Stomach smooth muscle (tissue), 2 donors: Measurements from ENCODE around the gene SMC6.

Source experiments
- H3K27ac ChIP-seq: one replicate; pipeline ENCODE4 v1.7.0; 2013; ENCODE audit warnings: mild to moderate bottlenecking, low read length, inconsistent platforms
- H3K27me3 ChIP-seq, 2 donors: one replicate each; pipeline ENCODE4 v1.7.0; 2013; ENCODE audit warnings: low read length in 2 of 2; ENCODE audit not compliant: insufficient read depth in 2 of 2, control insufficient read depth in 1 of 2
- H3K36me3 ChIP-seq, 2 donors: one replicate each; pipeline ENCODE4 v1.7.0; 2013; ENCODE audit warnings: low read length in 2 of 2; ENCODE audit not compliant: control insufficient read depth in 2 of 2, insufficient read depth in 2 of 2
- H3K4me1 ChIP-seq: one replicate; pipeline ENCODE4 v1.7.0; 2013; ENCODE audit warnings: low read length; ENCODE audit not compliant: control insufficient read depth, insufficient read depth
- H3K4me3 ChIP-seq, 2 donors: one replicate each; pipeline ENCODE4 v1.7.0; 2013; ENCODE audit warnings: low read length in 2 of 2
- H3K9ac ChIP-seq, 2 donors: one replicate each; pipeline ENCODE4 v1.7.0; 2013; ENCODE audit warnings: low read length in 2 of 2, mild to moderate bottlenecking in 1 of 2
- H3K9me3 ChIP-seq, 2 donors: one replicate each; pipeline ENCODE4 v1.7.0; 2013; ENCODE audit warnings: low read length in 2 of 2; ENCODE audit not compliant: control insufficient read depth in 2 of 2
- donor health status: healthy.
- donor health status: Pancreatic carcinoma.

The SMC6 gene

DNA sequence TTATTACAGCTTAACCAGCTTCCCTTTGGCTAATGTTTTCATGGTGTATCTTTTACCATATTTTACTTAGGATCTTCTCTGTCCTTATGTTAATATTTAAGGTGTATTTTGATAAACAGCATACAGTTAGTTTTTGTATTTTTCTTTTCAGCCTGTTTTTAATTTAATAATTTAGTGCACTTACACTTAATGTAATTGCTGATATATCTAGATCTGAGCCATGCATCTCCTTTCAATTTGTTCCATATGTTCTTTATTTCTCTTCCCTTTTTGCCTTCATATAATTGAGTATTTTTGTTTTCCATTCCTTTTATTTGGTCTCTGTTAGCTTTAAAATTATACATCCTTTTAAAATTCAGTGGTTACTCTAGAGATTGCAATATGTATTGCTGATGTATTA lies 78.8 kb downstream of the SMC6 start:
- H3K9ac ChIP-seq = no peak overlapping the region
- peaks cover 0 to 3% of the 10 kb centered on the region in 2 donors for H3K36me3 ChIP-seq
- H3K4me3 ChIP-seq = no peak overlapping the region
- no peaks in the 10 kb centered on the region for H3K27me3 ChIP-seq
- no peaks in the 10 kb centered on the region for H3K9me3 ChIP-seq
- no peaks in the 10 kb centered on the region for H3K4me1 ChIP-seq
- no peak overlapping the region for H3K27ac ChIP-seq

DNA sequence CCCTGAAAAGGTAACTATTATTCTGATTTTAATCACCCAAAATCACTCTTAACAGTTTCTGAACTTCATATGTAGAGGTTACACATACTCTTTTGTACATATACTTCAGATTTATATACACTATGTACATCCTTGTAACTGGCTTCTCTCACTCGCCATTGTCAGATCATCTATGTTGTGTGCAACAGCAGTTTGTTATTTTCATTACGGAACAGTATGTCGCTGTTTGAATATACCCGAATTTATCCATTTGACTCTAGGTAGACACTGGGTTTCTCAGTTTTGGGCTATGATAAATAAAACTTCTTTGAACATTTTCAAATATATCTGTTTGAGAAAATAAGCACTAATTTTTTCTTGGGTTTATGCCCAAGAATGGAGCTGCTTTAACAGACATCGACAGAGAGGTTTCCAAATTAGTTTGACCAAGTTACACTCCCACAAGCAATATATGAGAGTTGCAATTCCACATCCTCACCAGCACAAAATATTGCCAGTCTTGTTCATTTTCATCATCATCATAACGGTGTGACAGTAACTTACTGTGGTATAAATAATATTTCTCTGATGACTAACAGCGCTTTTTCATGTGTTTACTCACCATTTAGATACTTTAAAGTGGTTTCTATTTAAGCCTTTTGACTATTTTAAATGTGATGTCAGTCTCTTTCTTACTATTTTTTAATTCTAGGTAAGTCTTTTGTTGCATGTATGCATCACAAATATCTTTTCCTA lies 80.9 kb downstream of the SMC6 start:
- Histone ChIP-seq H3K27me3 (no peaks in the 10 kb centered on the region), H3K36me3 (peaks cover 0 to 11% of the 10 kb centered on the region in 2 donors), H3K9me3 (no peaks in the 10 kb centered on the region), H3K4me3 (no peak overlapping the region), H3K9ac (no peak overlapping the region), H3K27ac (no peak overlapping the region), H3K4me1 (no peaks in the 10 kb centered on the region)

- no peaks in the 10 kb centered on the region for H3K9me3 ChIP-seq
- H3K4me3 ChIP-seq = no peak overlapping the region
- no peak overlapping the region for H3K9ac ChIP-seq
- no peak overlapping the region for H3K27ac ChIP-seq
- no peaks in the 10 kb centered on the region for H3K4me1 ChIP-seq
- peaks cover 0 to 15% of the 10 kb centered on the region in 2 donors for H3K36me3 ChIP-seq
- H3K27me3 ChIP-seq = no peaks in the 10 kb centered on the region
Measured at GRCh38 chr2:17667898-17668297, 85.7 kb downstream of the SMC6 start.

DNA sequence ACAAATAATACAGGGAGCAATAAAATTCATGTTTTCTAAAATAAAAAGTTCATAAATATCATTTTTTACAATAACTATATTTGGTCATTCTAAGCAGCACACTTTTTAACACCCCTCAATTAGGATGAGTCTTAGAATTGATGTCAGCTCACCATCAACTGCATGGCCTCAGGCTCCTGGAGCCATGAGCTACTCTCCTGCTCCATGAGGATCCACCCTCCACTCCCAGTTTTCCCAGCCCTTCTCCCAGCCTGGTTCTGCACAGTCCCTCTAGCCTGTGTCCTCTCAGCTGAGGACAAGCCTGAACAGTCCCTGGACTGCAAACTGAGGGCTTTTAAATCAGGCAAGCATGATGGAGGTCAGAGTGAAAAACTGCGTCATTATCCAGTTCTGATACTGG lies 89.1 kb downstream of the SMC6 start:
- Histone ChIP-seq H3K27me3 (no peaks in the 10 kb centered on the region), H3K4me3 (no peak overlapping the region), H3K9me3 (no peaks in the 10 kb centered on the region), H3K9ac (no peak overlapping the region), H3K27ac (no peak overlapping the region), H3K4me1 (no peaks in the 10 kb centered on the region), H3K36me3 (peaks cover 0 to 12% of the 10 kb centered on the region in 2 donors)

- H3K9ac ChIP-seq = no peak overlapping the region
- H3K36me3 ChIP-seq = peaks cover 0 to 4% of the 10 kb centered on the region in 2 donors
- H3K9me3 ChIP-seq = no peaks in the 10 kb centered on the region
- no peak overlapping the region for H3K4me3 ChIP-seq
- no peaks in the 10 kb centered on the region for H3K27me3 ChIP-seq
- H3K27ac ChIP-seq = no peak overlapping the region
- no peaks in the 10 kb centered on the region for H3K4me1 ChIP-seq
Measured at GRCh38 chr2:17662723-17663122, 90.9 kb downstream of the SMC6 start.

- peaks cover 0 to 4% of the 10 kb centered on the region in 2 donors for H3K36me3 ChIP-seq
- H3K4me1 ChIP-seq = no peaks in the 10 kb centered on the region
- H3K27me3 ChIP-seq = no peaks in the 10 kb centered on the region
- no peak overlapping the region for H3K9ac ChIP-seq
- no peak overlapping the region for H3K4me3 ChIP-seq
- H3K9me3 ChIP-seq = no peaks in the 10 kb centered on the region
- H3K27ac ChIP-seq = no peak overlapping the region
Measured at GRCh38 chr2:17661460-17661859, 92.2 kb downstream of the SMC6 start.

DNA sequence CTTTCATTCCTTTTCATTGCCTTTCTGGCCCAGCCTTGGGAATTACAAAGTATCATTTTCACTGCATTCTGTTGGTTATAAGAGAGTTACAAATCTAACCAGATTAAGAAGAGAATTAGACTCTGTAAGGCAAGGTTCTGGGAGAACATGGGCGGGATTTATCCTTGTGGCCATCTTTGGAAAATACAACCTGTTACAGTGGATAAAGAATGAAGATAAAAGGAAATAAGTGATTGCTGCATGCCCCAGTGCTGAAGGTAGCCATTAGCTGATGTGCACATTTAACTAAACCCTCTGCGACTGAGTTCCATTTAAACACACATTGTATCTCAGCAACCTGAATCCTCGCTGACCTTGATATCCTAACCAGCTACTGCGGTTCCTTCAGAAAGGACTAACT lies 93.4 kb downstream of the SMC6 start:
- Histone ChIP-seq H3K9me3 (no peaks in the 10 kb centered on the region), H3K4me3 (no peak overlapping the region), H3K4me1 (no peaks in the 10 kb centered on the region), H3K36me3 (peaks cover 0 to 4% of the 10 kb centered on the region in 2 donors), H3K27me3 (no peaks in the 10 kb centered on the region), H3K9ac (no peak overlapping the region), H3K27ac (no peak overlapping the region)

- H3K9ac ChIP-seq = no peak overlapping the region
- H3K27ac ChIP-seq = no peak overlapping the region
- no peaks in the 10 kb centered on the region for H3K4me1 ChIP-seq
- H3K9me3 ChIP-seq = no peaks in the 10 kb centered on the region
- H3K36me3 ChIP-seq = no peaks in the 10 kb centered on the region
- H3K27me3 ChIP-seq = no peaks in the 10 kb centered on the region
- no peak overlapping the region for H3K4me3 ChIP-seq
Measured at GRCh38 chr2:17658251-17658843, 95.3 kb downstream of the SMC6 start.

DNA sequence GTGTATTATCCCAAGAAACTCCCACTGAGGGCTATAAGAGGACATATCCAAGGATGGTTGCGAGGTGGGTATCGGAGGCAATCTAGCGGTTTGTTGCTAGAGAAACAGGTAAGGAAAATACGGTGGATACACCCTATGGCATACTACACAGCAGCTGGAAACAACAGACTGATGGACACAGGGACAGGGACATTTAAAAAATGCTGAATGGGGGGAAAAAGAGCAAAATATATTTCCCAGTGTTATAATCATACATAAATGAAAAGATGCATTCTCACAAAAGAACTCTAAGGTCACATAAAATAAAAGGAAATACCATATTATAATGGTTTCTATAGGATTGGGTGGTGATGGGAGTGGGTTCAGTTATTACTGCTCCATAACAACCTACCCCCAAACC lies 95.9 kb downstream of the SMC6 start:
- Histone ChIP-seq H3K36me3 (no peaks in the 10 kb centered on the region), H3K4me1 (no peaks in the 10 kb centered on the region), H3K27ac (no peak overlapping the region), H3K9me3 (no peaks in the 10 kb centered on the region), H3K4me3 (no peak overlapping the region), H3K9ac (no peak overlapping the region), H3K27me3 (no peaks in the 10 kb centered on the region)

DNA sequence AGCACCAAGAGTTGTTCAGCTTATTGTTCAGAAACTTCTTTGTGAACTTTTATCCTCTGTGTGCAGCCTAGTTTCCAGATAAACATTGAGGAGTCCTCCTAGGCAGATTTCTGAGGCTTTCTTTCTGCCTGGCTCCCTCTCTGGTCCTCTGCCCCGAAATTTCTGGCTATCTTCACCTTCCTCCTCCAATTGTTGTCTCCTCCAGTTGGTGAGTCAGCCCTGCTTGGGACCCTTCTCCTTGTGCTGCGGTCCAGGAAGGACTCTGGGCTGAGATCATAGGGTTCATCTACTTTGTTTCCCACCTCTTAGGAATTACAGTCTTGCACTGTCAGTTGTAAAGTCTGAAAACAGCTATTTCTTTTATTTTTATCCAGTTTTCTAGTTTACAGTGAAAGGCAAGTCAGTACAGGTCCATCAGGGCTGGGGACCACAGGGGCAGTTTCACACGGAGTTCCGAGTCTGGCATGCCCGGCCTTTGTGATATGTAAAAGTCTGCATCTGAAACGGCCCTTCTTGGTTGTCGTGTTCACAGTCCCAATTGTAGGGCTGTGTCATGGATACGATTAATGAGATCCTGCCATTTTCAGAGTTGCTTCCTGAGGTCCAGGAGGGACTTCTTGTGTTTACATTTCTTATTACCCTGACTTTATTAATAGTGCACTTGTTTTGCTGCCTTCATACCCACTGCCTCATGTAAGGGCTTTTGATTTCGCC lies 100.8 kb downstream of the SMC6 start:
- Histone ChIP-seq H3K4me1 (peaks cover 2% of the 10 kb centered on the region), H3K27me3 (no peaks in the 10 kb centered on the region)

DNA sequence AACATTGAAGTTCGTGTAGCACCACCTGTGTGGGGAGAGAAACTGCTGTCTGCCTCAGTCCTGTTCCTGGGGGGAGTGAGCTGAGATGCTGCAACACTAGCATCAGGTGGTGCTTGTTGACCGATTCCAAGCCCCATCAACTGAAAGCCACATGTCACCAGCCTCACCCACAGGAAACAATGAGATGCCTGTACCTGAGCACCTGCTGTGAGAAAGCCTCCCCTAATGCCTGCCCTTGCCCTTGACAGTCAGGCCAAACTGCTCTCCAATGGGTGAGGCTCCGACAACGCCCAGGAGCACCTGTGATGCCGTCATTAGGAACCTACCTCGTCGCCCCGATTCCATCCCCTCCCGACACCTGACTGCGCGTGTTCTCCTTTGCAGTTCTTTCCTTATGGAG lies 104.6 kb downstream of the SMC6 start:
- H3K4me1 ChIP-seq = peaks cover 23% of the 10 kb centered on the region
- no peaks in the 10 kb centered on the region for H3K27me3 ChIP-seq
- no peak overlapping the region for H3K9ac ChIP-seq
- H3K4me3 ChIP-seq = no peak overlapping the region
- no peak overlapping the region for H3K27ac ChIP-seq
- no peaks in the 10 kb centered on the region for H3K9me3 ChIP-seq
- H3K36me3 ChIP-seq = no peaks in the 10 kb centered on the region

More for the DNA sequence above, 100.8 kb downstream of the SMC6 start:
- Histone ChIP-seq H3K4me3 (no peak overlapping the region), H3K36me3 (no peaks in the 10 kb centered on the region), H3K9ac (no peak overlapping the region), H3K9me3 (no peaks in the 10 kb centered on the region), H3K27ac (no peak overlapping the region)
